Heart left ventricle (tissue), 16 donors: Measurements from ENCODE around the gene PPP1R12C. TPM values are rescaled to one million over a fixed set of nuclear protein-coding genes. Genes with fewer than 3 reads are reported as not detected.

Source experiments
- ATAC-seq, 4 donors: fragments of 200-7000 bp; cut with Tn5 transposase; one replicate each; pipeline ENCODE4 v1.9.1; 2020 to 2022; ENCODE audit warnings: moderate library complexity in 4 of 4, mild to moderate bottlenecking in 3 of 4, moderate number of reproducible peaks in 1 of 4
- DNase-seq, 5 donors: peaks; one replicate each; pipeline ENCODE4 v3.0.0-alpha.2; 2020
- H3K27ac ChIP-seq, 12 donors: fragments of 200-600 bp; sonication (generic) in 4 of 12; one replicate each; pipeline versions ENCODE4 v1.5.0 to v1.8.0; 2016 to 2022; ENCODE audit warnings: mild to moderate bottlenecking in 2 of 12
- H3K27me3 ChIP-seq, 9 donors: fragments of 200-600 bp; sonication (generic) in 2 of 9; one replicate each; pipeline versions ENCODE4 v1.5.1 to v1.8.0; 2016 to 2022; ENCODE audit warnings: mild to moderate bottlenecking in 3 of 9
- H3K36me3 ChIP-seq, 9 donors: fragments of 200-600 bp; sonication (generic) in 2 of 9; one replicate each; pipeline versions ENCODE4 v1.5.0 to v1.8.0; 2018 to 2022; ENCODE audit warnings: mild to moderate bottlenecking in 2 of 9
- H3K4me1 ChIP-seq, 12 donors: fragments of 200-600 bp; sonication (generic) in 4 of 12; one replicate each; pipeline versions ENCODE4 v1.5.0 to v1.8.0; 2016 to 2022; ENCODE audit warnings: mild to moderate bottlenecking in 3 of 12
- H3K4me3 ChIP-seq, 12 donors: fragments of 200-600 bp; sonication (generic) in 4 of 12; one replicate each; pipeline versions ENCODE4 v1.5.0 to v1.8.0; 2017 to 2022; ENCODE audit warnings: mild to moderate bottlenecking in 9 of 12, moderate library complexity in 4 of 12
- H3K9me3 ChIP-seq, 12 donors: fragments of 200-600 bp; sonication (generic) in 4 of 12; one replicate each; pipeline versions ENCODE4 v1.5.0 to v1.8.0; 2016 to 2022; ENCODE audit warnings: mild to moderate bottlenecking in 1 of 12
- POLR2A ChIP-seq, 2 donors: fragments of 450-650 bp; IDR thresholded peaks; one replicate each; pipeline ENCODE4 v1.6.1; 2017; ENCODE audit warnings: antibody characterized with exemption in 2 of 2, mild to moderate bottlenecking in 2 of 2, moderate library complexity in 2 of 2
- WGBS, 4 donors: extraction: QIAGEN DNeasy Blood & Tissue Kit in 2 of 4; methylation state at CpG; one replicate each; pipeline versions ENCODE4 v1.1.5 to v1.1.7; 2013 to 2018; 5-methylcytosine and 5-hydroxymethylcytosine counted together
- intact Hi-C, 10 donors: fragments of 100-400 bp; cut with DNase I; formaldehyde crosslinking; loops; one replicate each; pipeline versions ENCODE4 v1.11.1 to v1.14.2; 2022
- polyA plus RNA-seq, 2 donors: library from polyadenylated mRNA; stranded (reverse); fragments of 200-250 nt; gene quantifications; one replicate each; pipeline ENCODE4 v1.2.3, GENCODE V29; 2013
- total RNA-seq, 9 donors: library from RNA; depleted of rRNA in 2 of 9; stranded (reverse); fragments of >200 nt in 2 of 9; fragmentation: NEBNext Ultra II Directional in 3 of 9; extraction: Animal tissue kit (Norgen Biotek cat#: 25700) in 3 of 9; gene quantifications; one replicate each; pipeline versions ENCODE4 v1.1.0 to v1.2.4, GENCODE V29; 2016 to 2023
- TF ChIP-seq, protein P1 (sequence below), 12 donors: fragments of 200-600 bp; sonication (generic) in 4 of 12; IDR thresholded peaks; one replicate each; pipeline versions ENCODE4 v1.5.0 to v1.8.0; 2018 to 2022; ENCODE audit warnings: antibody characterized with exemption in 12 of 12, mild to moderate bottlenecking in 5 of 12
- donor health status: ischemic (EF 13 %, LVEDD 7.1; RV severe dilation, severe dysfunction).
- donor health status: healthy with polysubstance abuse.
- donor health status: DM: no; HTN: yes; CAD: no.
- donor health status: DM: no; HTN: no; CAD: no.
- donor health status: ischemic (EF 25% LVEDD 6.9; RV normal size, moderate dysfunction).
- donor health status: ischemic (EF 25% LVEDD 5.7; RV mildly dilated, moderate dysfunction).
- donor health status: healthy.
- donor health status: DM: yes; HTN: yes; CAD: no.
- donor health status: ischemic (EF 35%, LVEDD 5.7; RV mildly dilated, moderate dysfunction).
- donor health status: nonischemic (EF 11% LVEDD 7.7; RV severe dilation, severe dysfunction).
- donor health status: DM: yes; HTN: yes; CAD: no.
- donor health status: PGD.
- donor health status: ischemic (EF 29% LVEDD 5.4; RV normal size, mild dysfunction).
- donor health status: nonischemic (EF 23%, LVEDD 6.1; RV moderate dilation, normal function).

Gene PPP1R12C
- total and polyA plus RNA-seq, 11 donors, result 116 to 324 (median 209) TPM

DNA sequence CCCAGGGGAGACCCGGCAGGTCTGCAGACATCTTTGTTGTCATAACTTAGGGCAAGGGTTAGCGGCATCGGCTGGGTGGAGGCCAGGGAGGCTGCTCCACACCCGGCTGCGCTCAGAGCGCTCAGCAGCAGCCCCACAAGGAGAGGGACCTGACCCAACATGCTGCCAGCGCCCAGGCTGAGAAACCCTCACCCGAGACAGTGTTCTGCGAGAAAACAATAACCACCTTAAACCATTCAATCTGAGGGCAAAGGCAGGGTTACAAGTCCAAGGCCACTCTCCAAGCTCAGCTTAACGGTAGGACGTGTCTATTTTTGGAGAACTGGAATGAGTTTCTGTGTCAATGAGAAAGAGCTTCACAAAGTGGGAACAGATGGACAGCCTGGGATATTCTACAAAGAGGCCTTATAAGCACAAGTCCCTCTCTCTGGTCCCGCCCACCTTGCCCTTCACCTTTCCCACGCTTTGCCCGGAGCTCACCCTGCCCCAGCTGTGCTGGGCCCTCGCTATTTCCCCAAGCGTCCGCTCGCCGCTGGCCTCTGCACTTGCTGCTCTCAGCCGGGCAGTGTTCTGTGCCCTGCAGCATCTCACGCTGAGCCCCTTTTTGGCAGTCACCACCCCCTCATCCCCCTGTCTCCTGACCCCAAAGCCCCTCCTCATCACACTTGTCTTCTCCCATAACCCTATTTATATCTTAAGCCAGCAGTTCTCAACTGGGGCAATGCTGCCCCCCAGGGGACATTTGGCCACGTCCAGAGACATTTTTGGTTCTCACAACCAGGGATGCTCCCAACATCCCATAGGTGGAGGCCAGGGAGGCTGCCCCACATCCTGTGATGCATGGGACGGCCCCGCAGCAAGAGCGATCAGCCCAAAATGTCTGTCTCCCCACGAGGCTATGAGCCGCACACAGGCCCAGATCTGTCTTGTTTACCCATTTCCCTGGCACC, 17.6 kb downstream of the PPP1R12C start:
- H3K27ac ChIP-seq, result peak overlapping the region in 10 of 12 donors; percentile 24 to 79 (median 55)
- no peaks in the 10 kb centered on the region for H3K27me3 ChIP-seq
- intact Hi-C loops, result no loop called here
- H3K4me3 ChIP-seq, result no peak overlapping the region
- peaks cover 0 to 9% (median 0%) of the 10 kb centered on the region in 12 donors for H3K9me3 ChIP-seq
- WGBS, 4 donors, result 63 to 69% (median 67%) methylated on average over 26 to 27 of the region's 27 CpGs
- DNase-seq (peak in 3 of 5 donors; percentile 52 to 74 (median 66)), ATAC-seq (peak; percentile 32 to 62 (median 47))
- no peak for TF ChIP-seq POLR2A (IDR thresholded peaks at IDR 0.05)
- TF ChIP-seq, protein P1, sequence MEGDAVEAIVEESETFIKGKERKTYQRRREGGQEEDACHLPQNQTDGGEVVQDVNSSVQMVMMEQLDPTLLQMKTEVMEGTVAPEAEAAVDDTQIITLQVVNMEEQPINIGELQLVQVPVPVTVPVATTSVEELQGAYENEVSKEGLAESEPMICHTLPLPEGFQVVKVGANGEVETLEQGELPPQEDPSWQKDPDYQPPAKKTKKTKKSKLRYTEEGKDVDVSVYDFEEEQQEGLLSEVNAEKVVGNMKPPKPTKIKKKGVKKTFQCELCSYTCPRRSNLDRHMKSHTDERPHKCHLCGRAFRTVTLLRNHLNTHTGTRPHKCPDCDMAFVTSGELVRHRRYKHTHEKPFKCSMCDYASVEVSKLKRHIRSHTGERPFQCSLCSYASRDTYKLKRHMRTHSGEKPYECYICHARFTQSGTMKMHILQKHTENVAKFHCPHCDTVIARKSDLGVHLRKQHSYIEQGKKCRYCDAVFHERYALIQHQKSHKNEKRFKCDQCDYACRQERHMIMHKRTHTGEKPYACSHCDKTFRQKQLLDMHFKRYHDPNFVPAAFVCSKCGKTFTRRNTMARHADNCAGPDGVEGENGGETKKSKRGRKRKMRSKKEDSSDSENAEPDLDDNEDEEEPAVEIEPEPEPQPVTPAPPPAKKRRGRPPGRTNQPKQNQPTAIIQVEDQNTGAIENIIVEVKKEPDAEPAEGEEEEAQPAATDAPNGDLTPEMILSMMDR (IDR thresholded peaks at IDR 0.05), result peak in 8 of 12 donors; percentile 5 to 40 (median 18)
- H3K36me3 ChIP-seq, result peaks cover 2 to 82% (median 66%) of the 10 kb centered on the region in 9 donors
- peaks cover 0 to 29% (median 20%) of the 10 kb centered on the region in 12 donors for H3K4me1 ChIP-seq

GRCh38 chr19:55098716-55099556, 18.5 kb downstream of the PPP1R12C start:
- TF ChIP-seq, protein P1 (IDR thresholded peaks at IDR 0.05), result peak in 2 of 12 donors; percentile 7 to 21
- no peak for TF ChIP-seq POLR2A (IDR thresholded peaks at IDR 0.05)
- ATAC-seq (peak in 2 of 4 donors; percentile 15 to 19), DNase-seq (peak in 1 of 5 donors; percentile 62)
- H3K36me3 ChIP-seq, result peaks cover 6 to 84% (median 73%) of the 10 kb centered on the region in 9 donors
- intact Hi-C loops, result no loop called here
- no peak overlapping the region for H3K4me3 ChIP-seq
- H3K27me3 ChIP-seq, result no peaks in the 10 kb centered on the region
- H3K27ac ChIP-seq, result peak overlapping the region in 10 of 12 donors; percentile 16 to 79 (median 55)
- H3K4me1 ChIP-seq, result peaks cover 0 to 29% (median 20%) of the 10 kb centered on the region in 12 donors
- WGBS, 4 donors, result 82 to 87% (median 84%) methylated on average over 12 to 27 of the region's 27 CpGs
- H3K9me3 ChIP-seq, result peaks cover 0 to 9% (median 0%) of the 10 kb centered on the region in 12 donors

DNA sequence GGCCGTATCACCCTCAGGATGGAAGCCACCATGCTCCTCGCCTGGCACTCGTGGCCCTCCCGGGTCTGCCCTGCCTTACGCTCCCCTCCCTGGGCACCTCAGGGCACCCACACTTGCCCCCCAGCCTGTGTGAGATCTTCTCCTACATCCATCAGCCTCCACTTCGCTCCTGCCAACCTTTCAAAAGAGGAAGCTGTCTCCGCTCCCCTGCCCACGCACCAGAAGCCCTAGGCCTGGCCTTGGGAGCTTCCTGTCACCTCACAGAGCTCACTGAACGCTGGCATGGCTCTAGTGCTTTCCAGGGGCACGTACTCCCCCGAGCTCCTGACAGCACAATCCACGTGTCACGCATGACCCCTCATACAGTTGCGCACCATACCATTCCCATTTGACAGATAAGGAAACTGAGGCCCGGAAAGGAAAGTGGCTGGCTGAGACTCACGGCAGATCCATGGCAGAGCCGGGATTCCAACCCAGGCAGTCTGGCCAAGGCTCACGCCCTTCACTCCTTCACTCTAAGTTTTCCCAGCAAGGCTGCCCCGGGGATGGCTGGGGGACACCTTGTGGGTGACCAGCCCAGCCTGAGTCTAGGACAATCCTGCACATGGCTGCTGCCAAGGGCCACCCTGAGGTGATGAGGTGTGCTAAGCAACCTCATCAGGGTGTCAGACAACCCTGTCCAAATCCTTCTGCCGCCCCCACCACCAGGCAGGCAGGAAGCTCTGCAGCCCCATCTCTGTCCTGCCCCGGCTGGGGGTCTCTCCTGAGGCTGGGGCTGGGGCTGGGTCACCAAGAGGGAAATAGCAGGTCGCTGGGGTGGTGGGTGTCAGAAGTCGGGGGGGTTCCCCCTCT, 19.3 kb downstream of the PPP1R12C start:
- ATAC-seq, result no peak
- Histone ChIP-seq H3K27me3 (no peaks in the 10 kb centered on the region), H3K9me3 (peaks cover 0 to 6% (median 0%) of the 10 kb centered on the region in 12 donors), H3K27ac (peak overlapping the region in 2 of 12 donors; percentile 46 to 64), H3K4me1 (peaks cover 0 to 29% (median 20%) of the 10 kb centered on the region in 12 donors), H3K36me3 (peaks cover 6 to 76% (median 66%) of the 10 kb centered on the region in 9 donors), H3K4me3 (no peak overlapping the region)
- no peak for TF ChIP-seq POLR2A (IDR thresholded peaks at IDR 0.05)
- TF ChIP-seq, protein P1 (IDR thresholded peaks at IDR 0.05), result no peak
- no peak for DNase-seq
- WGBS, 4 donors, result 91 to 93% (median 93%) methylated on average over 20 to 23 of the region's 23 CpGs
- intact Hi-C loops, result no loop called here
